ENCODE results near the gene DTNBP1. TPM values are rescaled to one million over a fixed set of nuclear protein-coding genes. Genes with fewer than 3 reads are reported as not detected.

DTNBP1 gene
- total and polyA plus RNA-seq, 4 donors: 26.2 to 37.1 (median 27.6) TPM

GRCh38 chr6:15507746-15508145 is 155.1 kb downstream of the DTNBP1 start:
- Histone ChIP-seq H3K36me3 (ENCODE audit: control insufficient read depth in 1 of 2, insufficient read depth in 2 of 2, low read length in 1 of 2) (no peaks in the 10 kb centered on the region), H3K27ac (ENCODE audit: low read depth in 1 of 2, low read length in 2 of 2) (no peak overlapping the region), H3K4me1 (ENCODE audit: control insufficient read depth in 1 of 2, insufficient read depth in 2 of 2, low read length in 2 of 2) (no peaks in the 10 kb centered on the region), H3K4me3 (ENCODE audit: low read length in 2 of 2) (no peak overlapping the region), H3K9me3 (ENCODE audit: control insufficient read depth, low read length) (no peaks in the 10 kb centered on the region), H3K27me3 (ENCODE audit: control insufficient read depth in 1 of 2, insufficient read depth in 2 of 2, low read length in 1 of 2) (no peaks in the 10 kb centered on the region)
- DNase-seq: peak in 1 of 2 donors; percentile 47
- 88 to 93% methylated on average over 14 of the region's 14 CpGs for WGBS, 2 donors
- intact Hi-C loops (cut with DNase I): loop anchor here (10.0 kb wide), 2 partner anchors 107 to 117 kb away; no protein-coding TSS in a partner anchor
- no peak for ATAC-seq (ENCODE audit: low FRiP score)

DNA sequence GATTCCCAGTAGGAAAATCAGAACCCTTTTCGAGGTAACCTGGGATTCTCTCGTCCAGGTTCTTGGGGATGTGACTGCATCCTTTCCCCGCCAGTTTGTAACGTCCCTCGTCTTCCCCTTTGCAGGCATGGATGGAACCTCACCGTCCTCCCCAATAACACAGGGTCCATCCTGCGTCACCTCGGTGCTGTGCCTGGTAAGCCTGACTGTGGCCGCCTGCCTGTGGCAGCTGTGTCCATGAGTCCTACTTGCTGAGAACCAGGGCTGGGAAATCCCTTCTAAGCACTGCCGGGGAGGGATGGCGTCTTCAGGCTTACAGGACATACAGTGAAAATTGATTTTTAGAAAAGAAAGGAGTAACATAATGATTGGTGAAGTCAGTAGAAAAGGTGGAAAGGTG is 155.6 kb downstream of the DTNBP1 start:
- DNase-seq: peak in 1 of 2 donors; percentile 57
- H3K27ac ChIP-seq (ENCODE audit: low read depth in 1 of 2, low read length in 2 of 2): no peak overlapping the region
- H3K4me1 ChIP-seq (ENCODE audit: control insufficient read depth in 1 of 2, insufficient read depth in 2 of 2, low read length in 2 of 2): no peaks in the 10 kb centered on the region
- H3K9me3 ChIP-seq (ENCODE audit: control insufficient read depth, low read length): no peaks in the 10 kb centered on the region
- intact Hi-C loops (cut with DNase I): loop anchor here (10.0 kb wide), 2 partner anchors 108 to 118 kb away; no protein-coding TSS in a partner anchor
- H3K4me3 ChIP-seq (ENCODE audit: low read length in 2 of 2): no peak overlapping the region
- no peak for ATAC-seq (ENCODE audit: low FRiP score)
- 97 to 98% methylated on average over 11 of the region's 11 CpGs for WGBS, 2 donors
- H3K27me3 ChIP-seq (ENCODE audit: control insufficient read depth in 1 of 2, insufficient read depth in 2 of 2, low read length in 1 of 2): no peaks in the 10 kb centered on the region
- no peaks in the 10 kb centered on the region for H3K36me3 ChIP-seq (ENCODE audit: control insufficient read depth in 1 of 2, insufficient read depth in 2 of 2, low read length in 1 of 2)

- peak in 1 of 2 donors; percentile 35 for DNase-seq
- Histone ChIP-seq H3K4me3 (ENCODE audit: low read length in 2 of 2) (no peak overlapping the region), H3K9me3 (ENCODE audit: control insufficient read depth, low read length) (no peaks in the 10 kb centered on the region), H3K27ac (ENCODE audit: low read depth in 1 of 2, low read length in 2 of 2) (no peak overlapping the region), H3K4me1 (ENCODE audit: control insufficient read depth in 1 of 2, insufficient read depth in 2 of 2, low read length in 2 of 2) (no peaks in the 10 kb centered on the region), H3K36me3 (ENCODE audit: control insufficient read depth in 1 of 2, insufficient read depth in 2 of 2, low read length in 1 of 2) (no peaks in the 10 kb centered on the region), H3K27me3 (ENCODE audit: control insufficient read depth in 1 of 2, insufficient read depth in 2 of 2, low read length in 1 of 2) (no peaks in the 10 kb centered on the region)
- 96 to 98% methylated on average over 7 of the region's 7 CpGs for whole genome bisulfite sequencing, 2 donors
- no peak for ATAC-seq (ENCODE audit: low FRiP score)
- intact Hi-C loops (cut with DNase I): loop anchor here (10.0 kb wide), 2 partner anchors 109 to 119 kb away; no protein-coding TSS in a partner anchor
Measured at GRCh38 chr6:15506066-15506465, 156.8 kb downstream of the DTNBP1 start.

DNA sequence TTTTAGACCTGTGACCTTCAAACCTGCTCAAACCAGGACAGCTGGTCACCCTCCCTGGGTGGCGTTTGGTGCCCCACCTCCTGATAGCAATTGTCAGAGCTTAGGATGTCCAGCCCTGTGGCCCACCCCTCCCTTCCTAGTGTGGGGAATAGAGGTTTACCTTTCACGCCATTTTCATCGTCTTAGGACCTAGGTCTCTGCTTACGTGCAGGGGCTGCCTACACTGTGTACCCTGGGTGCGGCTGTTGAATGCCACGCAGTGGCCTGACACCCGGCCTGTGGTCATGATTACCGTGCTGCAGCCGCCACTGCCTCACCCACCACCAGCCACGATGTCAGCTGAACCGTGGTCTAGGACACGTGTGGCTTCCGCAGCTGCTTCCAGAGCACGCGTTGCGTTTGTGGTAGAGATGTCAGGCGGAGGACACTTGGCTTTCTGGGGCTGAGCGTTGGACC is 157.3 kb downstream of the DTNBP1 start:
- Histone ChIP-seq H3K36me3 (ENCODE audit: control insufficient read depth in 1 of 2, insufficient read depth in 2 of 2, low read length in 1 of 2) (no peaks in the 10 kb centered on the region), H3K4me1 (ENCODE audit: control insufficient read depth in 1 of 2, insufficient read depth in 2 of 2, low read length in 2 of 2) (no peaks in the 10 kb centered on the region), H3K27me3 (ENCODE audit: control insufficient read depth in 1 of 2, insufficient read depth in 2 of 2, low read length in 1 of 2) (no peaks in the 10 kb centered on the region), H3K9me3 (ENCODE audit: control insufficient read depth, low read length) (no peaks in the 10 kb centered on the region), H3K27ac (ENCODE audit: low read depth in 1 of 2, low read length in 2 of 2) (no peak overlapping the region), H3K4me3 (ENCODE audit: low read length in 2 of 2) (no peak overlapping the region)
- 92 to 95% methylated on average over 18 of the region's 18 CpGs for WGBS, 2 donors
- DNase-seq (peak in 1 of 2 donors; percentile 68), ATAC-seq (ENCODE audit: low FRiP score) (no peak)
- intact Hi-C loops (cut with DNase I): loop anchor here (10.0 kb wide), 2 partner anchors 109 to 119 kb away; no protein-coding TSS in a partner anchor

GRCh38 chr6:15504581-15505350 is 158.1 kb downstream of the DTNBP1 start:
- whole genome bisulfite sequencing, 2 donors: 2 to 7% methylated on average over 26 of the region's 26 CpGs
- Histone ChIP-seq H3K36me3 (ENCODE audit: control insufficient read depth in 1 of 2, insufficient read depth in 2 of 2, low read length in 1 of 2) (no peaks in the 10 kb centered on the region), H3K9me3 (ENCODE audit: control insufficient read depth, low read length) (no peaks in the 10 kb centered on the region), H3K4me3 (ENCODE audit: low read length in 2 of 2) (no peak overlapping the region), H3K4me1 (ENCODE audit: control insufficient read depth in 1 of 2, insufficient read depth in 2 of 2, low read length in 2 of 2) (no peaks in the 10 kb centered on the region), H3K27ac (ENCODE audit: low read depth in 1 of 2, low read length in 2 of 2) (no peak overlapping the region), H3K27me3 (ENCODE audit: control insufficient read depth in 1 of 2, insufficient read depth in 2 of 2, low read length in 1 of 2) (no peaks in the 10 kb centered on the region)
- ATAC-seq (ENCODE audit: low FRiP score) (peak; percentile 74), DNase-seq (peak; percentile 71 to 80)
- intact Hi-C loops (cut with DNase I): loop anchor here (10.0 kb wide), 2 partner anchors 110 to 120 kb away; no protein-coding TSS in a partner anchor

- H3K4me3 ChIP-seq (ENCODE audit: low read length in 2 of 2): no peak overlapping the region
- DNase-seq (peak in 1 of 2 donors; percentile 75), ATAC-seq (ENCODE audit: low FRiP score) (peak; percentile 58)
- H3K27ac ChIP-seq (ENCODE audit: low read depth in 1 of 2, low read length in 2 of 2): no peak overlapping the region
- no peaks in the 10 kb centered on the region for H3K9me3 ChIP-seq (ENCODE audit: control insufficient read depth, low read length)
- H3K27me3 ChIP-seq (ENCODE audit: control insufficient read depth in 1 of 2, insufficient read depth in 2 of 2, low read length in 1 of 2): no peaks in the 10 kb centered on the region
- intact Hi-C loops (cut with DNase I): loop anchor here (10.0 kb wide), 2 partner anchors 111 to 121 kb away; no protein-coding TSS in a partner anchor
- no peaks in the 10 kb centered on the region for H3K4me1 ChIP-seq (ENCODE audit: control insufficient read depth in 1 of 2, insufficient read depth in 2 of 2, low read length in 2 of 2)
- 91 to 93% methylated on average over 12 of the region's 12 CpGs for WGBS, 2 donors
- no peaks in the 10 kb centered on the region for H3K36me3 ChIP-seq (ENCODE audit: control insufficient read depth in 1 of 2, insufficient read depth in 2 of 2, low read length in 1 of 2)
Measured at GRCh38 chr6:15504040-15504495, 158.8 kb downstream of the DTNBP1 start.

- intact Hi-C loops (cut with DNase I): loop anchor here (10.0 kb wide), 2 partner anchors 111 to 121 kb away; no protein-coding TSS in a partner anchor
Measured at GRCh38 chr6:15503346-15503680, 159.5 kb downstream of the DTNBP1 start.

GRCh38 chr6:15502446-15503345 is 160.1 kb downstream of the DTNBP1 start:
- intact Hi-C loops (cut with DNase I): loop anchor here (10.0 kb wide), 2 partner anchors 112 to 122 kb away; no protein-coding TSS in a partner anchor
- DNase-seq (no peak), ATAC-seq (ENCODE audit: low FRiP score) (no peak)
- no peak overlapping the region for H3K27ac ChIP-seq (ENCODE audit: low read depth in 1 of 2, low read length in 2 of 2)
- no peaks in the 10 kb centered on the region for H3K27me3 ChIP-seq (ENCODE audit: control insufficient read depth in 1 of 2, insufficient read depth in 2 of 2, low read length in 1 of 2)
- WGBS, 2 donors: 81 to 84% methylated on average over 20 of the region's 20 CpGs
- no peaks in the 10 kb centered on the region for H3K36me3 ChIP-seq (ENCODE audit: control insufficient read depth in 1 of 2, insufficient read depth in 2 of 2, low read length in 1 of 2)
- H3K4me3 ChIP-seq (ENCODE audit: low read length in 2 of 2): no peak overlapping the region
- H3K9me3 ChIP-seq (ENCODE audit: control insufficient read depth, low read length): no peaks in the 10 kb centered on the region
- H3K4me1 ChIP-seq (ENCODE audit: control insufficient read depth in 1 of 2, insufficient read depth in 2 of 2, low read length in 2 of 2): no peaks in the 10 kb centered on the region

More at GRCh38 chr6:15503346-15503680, 159.5 kb downstream of the DTNBP1 start:
- H3K4me1 ChIP-seq (ENCODE audit: control insufficient read depth in 1 of 2, insufficient read depth in 2 of 2, low read length in 2 of 2): no peaks in the 10 kb centered on the region
- ATAC-seq (ENCODE audit: low FRiP score): no peak
- 94 to 98% methylated on average over 6 of the region's 6 CpGs for WGBS, 2 donors
- H3K27ac ChIP-seq (ENCODE audit: low read depth in 1 of 2, low read length in 2 of 2): no peak overlapping the region
- H3K4me3 ChIP-seq (ENCODE audit: low read length in 2 of 2): no peak overlapping the region
- peak in 1 of 2 donors; percentile 72 for DNase-seq
- H3K9me3 ChIP-seq (ENCODE audit: control insufficient read depth, low read length): no peaks in the 10 kb centered on the region
- H3K36me3 ChIP-seq (ENCODE audit: control insufficient read depth in 1 of 2, insufficient read depth in 2 of 2, low read length in 1 of 2): no peaks in the 10 kb centered on the region
- no peaks in the 10 kb centered on the region for H3K27me3 ChIP-seq (ENCODE audit: control insufficient read depth in 1 of 2, insufficient read depth in 2 of 2, low read length in 1 of 2)
